Stimulated activated CD4-positive, alpha-beta T cell treated with anti-CD3 and anti-CD28 coated beads, TNF-alpha, amount 100 ng/mL, for 48 hours (primary cell): ENCODE data around the gene FAF2.
A peak's percentile ranks its signal among the peaks of the same experiment; 100 is the strongest.
"Not testable (repeated sequence)": the region's sequence is repeated elsewhere in the genome, so short reads cannot be mapped to it uniquely, and the experiment has no call there.

ENCODE experiments used
- DNase-seq, 3 donors: peaks; one replicate each; pipeline ENCODE4 v3.0.0-alpha.2; 2020; ENCODE audit warnings: low read depth in 3 of 3

FAF2 gene, protein sequence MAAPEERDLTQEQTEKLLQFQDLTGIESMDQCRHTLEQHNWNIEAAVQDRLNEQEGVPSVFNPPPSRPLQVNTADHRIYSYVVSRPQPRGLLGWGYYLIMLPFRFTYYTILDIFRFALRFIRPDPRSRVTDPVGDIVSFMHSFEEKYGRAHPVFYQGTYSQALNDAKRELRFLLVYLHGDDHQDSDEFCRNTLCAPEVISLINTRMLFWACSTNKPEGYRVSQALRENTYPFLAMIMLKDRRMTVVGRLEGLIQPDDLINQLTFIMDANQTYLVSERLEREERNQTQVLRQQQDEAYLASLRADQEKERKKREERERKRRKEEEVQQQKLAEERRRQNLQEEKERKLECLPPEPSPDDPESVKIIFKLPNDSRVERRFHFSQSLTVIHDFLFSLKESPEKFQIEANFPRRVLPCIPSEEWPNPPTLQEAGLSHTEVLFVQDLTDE

DNA sequence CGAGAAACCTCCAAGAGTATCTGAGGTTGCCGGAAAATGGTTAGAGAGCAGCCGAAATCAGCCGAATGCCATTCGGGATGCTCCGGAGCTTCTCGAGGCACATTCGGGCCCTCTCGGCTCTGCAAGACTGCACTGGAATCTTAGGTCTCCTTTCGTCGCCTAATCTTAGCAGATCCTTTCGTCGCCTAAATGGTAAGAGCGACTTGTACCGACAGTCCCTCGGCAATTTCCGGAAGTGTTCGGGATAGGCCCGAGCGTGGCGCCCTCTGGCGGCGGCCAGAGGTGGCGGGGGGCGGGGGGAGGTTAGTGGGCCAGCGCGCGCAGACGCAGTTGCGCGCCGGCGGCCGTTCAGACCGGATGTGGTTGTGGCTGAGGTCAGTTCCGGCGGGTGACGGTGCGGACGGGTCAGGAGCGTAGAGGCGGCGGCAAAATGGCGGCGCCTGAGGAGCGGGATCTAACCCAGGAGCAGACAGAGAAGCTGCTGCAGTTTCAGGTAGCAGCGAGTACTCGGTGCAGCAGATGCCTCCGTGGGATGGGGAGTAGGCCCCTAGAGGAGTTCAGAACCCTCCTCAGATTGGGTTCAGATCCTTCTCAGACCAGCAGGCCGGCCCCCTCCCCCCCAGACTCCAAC lies at the start of gene FAF2:
FAF2 (plus strand) TSS at position 408 of the 631 bp plus-strand sequence; CDS start at position 431, 23 bp downstream.
- DNase-seq = peak; percentile 94 to 98 (median 96)

DNA sequence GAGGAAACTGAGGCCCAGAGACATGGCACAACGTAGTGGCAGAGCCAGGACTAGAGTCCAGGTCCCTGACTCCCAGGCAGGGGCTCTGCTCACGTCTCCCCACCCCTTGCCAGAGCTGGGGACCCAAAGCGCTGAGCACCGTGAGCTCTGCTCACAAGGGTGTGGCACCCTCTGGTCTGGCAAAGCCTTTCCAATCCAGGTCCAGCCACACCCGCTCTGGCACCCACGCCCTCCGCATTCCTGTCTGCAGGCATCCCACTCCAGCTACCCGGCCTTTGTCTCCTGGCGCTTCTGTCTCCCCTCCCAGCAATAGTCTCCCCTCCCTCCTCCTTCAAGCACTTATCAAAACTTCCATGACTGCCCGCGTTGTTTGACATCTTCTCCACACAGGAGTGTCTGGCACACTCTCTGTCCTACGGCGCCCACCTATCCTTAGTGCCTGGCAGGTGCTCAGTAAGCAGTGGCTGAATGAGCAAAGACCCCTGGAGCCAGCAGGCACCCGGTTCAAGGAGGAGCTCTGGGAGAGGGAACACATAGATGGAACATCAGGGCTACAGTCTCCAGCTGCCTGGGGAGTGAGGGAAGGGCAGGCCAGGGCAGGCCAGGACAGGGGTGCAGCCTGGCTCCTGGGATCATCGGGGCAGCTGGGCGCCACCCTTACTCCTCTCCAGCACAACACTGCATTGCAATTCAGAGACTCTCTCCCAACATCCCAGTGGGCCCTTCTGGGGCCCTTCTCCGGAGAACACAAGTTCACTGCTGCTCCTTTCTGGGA lies 47.6 kb upstream of the FAF2 start:
- no peak for DNase-seq

DNA sequence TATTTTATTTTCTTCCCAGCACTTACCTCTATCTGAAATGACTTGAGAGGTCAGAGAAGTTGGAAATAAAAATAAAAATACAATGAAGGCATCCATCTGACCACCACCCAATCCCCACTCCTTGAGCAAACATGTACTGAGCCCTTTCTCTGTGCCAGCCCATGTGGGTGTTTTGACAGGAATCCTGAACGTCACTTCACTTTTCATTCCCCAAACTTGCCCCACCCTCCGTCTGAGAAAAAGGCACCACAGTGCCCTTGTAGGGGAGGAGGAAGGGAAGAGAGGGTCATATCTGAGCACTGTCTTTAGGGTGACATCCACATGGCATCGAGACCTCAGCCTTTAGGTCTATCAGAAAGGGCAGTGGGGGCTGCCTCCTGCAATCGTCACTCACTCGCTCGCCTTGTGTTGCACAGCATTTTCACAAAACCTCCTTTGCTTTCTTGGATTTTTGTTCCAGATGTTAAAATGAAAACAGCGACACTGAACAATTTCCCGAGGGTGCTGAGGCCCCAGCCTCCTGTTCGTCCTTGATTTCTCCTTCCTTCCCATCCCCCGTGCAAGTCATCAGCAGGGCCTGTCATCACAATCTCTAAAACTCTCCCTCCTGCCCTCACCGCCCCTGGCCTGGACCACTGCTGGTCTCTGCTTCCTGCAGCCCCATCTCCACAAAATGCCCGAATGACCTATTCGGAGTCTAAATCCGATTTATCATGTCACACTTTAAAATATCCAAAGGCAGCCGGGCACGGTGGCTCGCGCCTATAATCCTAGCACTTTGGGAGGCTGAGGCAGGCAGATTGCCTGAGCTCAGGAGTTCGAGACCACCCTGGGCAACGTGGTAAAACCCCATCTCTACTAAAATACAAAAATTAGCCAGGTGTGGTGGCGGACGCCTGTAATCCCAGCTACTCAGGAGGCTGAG lies 46.6 kb upstream of the FAF2 start:
- no peak for DNase-seq

DNA sequence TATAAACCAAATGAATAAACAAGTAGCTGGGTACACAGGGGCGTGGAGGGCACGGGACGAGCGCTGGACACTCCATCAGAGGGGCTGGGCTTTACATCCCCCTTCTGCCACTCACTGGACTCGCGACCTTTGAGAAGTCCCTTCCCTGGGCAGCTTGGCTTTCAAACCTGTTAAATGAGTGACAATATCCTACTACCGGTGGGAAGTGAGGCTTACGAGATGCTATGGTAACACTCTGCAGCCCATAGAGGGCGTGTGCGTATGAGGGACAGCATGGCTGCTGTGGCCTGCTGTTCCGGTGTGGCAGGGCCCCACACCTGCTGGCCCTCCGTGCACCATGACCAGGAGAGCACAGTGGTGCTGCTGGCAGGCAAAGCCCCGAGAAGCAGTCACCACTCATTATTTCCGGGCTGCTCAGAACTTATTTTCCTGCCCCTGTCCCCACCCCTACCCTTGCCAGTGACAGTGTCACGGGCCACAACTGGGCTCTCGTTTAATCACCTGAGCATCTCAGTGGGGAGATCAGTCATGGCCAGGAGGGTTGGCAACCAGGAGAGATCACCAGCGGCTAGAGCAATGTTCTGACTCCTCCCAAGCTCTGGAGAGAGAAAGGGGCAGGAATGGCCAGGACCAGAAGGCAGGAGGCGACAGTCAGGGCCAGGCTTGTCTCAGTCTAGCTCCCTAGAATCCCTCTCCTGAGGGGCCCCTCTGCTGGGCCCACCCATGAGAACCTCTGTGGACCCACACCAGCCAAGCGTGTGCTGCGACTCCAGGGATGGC lies 42.3 kb upstream of the FAF2 start:
- no peak for DNase-seq

DNA sequence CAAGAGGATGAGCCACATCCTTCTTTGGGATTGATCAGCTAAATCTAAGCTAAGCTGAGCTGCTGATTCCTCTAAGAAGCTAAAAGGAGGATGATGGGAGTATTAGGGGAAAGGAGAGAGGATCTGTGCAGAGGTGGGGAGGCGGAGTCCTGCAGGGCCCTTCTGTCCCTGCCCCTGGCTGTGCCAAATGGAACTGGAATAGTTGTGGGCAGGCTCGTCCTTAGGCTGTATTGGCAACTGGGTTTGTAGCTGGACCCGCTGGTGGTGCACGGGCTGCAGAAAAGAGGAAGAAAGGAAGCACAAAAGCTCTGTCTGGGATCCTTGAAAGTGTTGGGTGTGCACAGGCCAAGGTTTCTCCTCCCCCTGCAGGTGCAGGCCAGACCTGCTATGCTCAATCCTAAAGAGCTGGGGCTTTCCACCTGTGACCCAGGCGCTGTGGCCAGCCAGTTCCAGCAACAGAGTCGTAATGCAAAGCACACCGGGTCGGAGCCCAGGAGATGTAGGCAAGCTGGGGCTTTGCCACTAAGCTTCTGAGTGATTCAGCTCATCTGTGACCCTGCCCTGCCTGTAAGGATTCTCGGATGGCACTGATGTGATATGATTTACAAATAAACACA lies 41.6 kb upstream of the FAF2 start:
- DNase-seq = no peak

DNA sequence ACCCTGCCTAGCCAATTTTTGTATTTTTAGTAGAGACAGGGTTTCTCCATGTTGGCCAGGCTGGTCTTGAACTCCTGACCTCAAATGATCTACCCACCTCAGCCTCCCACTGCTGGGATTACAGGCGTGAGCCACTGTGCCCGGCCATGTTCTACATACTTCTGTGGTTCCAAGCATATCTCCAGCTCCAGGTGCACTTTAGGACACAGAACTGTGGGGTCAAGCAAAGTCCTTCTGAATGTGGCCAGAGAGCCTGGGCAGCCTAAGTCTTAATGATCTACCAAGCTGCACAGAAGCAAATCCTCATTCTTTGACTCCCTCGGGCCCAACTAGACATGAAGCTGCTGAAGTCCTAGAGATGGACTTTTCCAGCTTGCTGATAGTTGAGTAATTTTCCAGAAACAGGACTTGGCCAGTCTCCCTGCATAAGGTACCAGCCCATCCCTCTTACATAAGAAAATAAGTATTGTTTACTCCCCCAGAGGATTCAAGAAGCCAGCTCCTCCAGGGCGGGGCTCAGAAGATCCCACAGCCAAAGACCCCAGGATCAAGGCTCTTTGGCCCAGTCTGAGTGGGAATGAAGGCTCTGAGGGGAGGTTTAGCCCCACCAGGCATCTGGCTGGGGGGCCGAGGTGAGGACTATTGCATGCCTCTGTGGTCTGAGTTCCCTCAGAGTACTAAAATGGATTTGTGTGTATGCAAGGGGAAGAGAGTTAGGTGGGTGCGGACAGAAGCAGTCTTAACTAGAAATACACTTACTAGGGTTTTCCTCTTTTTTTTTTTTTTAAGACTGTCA lies 40.5 kb upstream of the FAF2 start:
- no peak for DNase-seq

DNA sequence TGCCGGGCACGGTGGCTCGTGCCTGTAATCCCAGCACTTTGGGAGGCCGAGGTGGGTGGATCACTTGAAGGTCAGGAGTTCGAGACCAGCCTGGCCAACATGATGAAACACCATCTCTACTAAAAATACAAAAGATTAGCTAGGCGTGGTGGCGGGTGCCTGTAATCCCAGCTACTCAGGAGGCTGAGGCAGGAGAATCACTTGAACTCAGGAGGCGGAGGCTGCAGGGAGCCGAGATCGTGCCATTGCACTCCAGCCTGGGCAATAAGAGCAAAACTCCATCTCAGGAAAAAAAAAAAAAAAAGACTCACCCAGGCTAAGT lies 40.0 kb upstream of the FAF2 start:
- DNase-seq = not testable (repeated sequence)

DNA sequence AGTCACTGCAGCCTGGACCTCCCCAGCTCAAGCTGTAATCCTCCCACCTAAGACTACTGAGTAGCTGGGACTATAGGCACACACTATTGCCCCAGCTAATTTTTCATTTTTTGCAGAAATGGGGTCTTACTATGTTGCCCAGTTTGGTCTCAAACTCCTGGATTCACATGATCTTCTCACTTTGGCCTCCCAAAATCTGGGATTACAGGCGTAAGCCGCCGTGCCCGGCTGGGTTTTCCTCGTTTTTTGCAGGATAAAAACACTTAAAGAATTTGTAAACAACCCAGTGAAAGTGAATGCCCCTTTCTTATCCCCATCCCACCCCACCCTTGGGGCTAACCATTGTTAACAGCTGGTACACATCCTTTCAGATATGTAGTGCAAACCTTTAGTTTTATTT lies 39.6 kb upstream of the FAF2 start:
- DNase-seq = no peak

DNA sequence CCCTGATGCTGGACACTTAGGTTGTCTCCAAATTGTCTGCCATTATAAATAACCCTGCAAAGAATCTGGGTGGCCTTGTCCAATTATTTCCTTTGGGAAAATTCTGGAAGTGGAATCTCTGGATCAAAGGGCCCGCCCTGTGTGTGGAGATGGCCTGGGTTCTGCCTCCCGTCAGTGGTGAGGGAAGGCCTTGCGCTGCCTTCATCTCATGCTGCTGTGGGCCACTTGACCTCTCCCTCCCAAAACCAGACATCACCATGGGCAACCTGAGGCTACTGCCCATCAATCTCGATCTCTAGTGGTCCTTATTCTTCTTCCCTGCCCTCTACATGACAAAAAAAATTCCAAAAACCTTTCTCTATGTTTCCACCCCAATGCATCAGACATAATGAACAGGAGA lies 38.4 kb upstream of the FAF2 start:
- DNase-seq = no peak

DNA sequence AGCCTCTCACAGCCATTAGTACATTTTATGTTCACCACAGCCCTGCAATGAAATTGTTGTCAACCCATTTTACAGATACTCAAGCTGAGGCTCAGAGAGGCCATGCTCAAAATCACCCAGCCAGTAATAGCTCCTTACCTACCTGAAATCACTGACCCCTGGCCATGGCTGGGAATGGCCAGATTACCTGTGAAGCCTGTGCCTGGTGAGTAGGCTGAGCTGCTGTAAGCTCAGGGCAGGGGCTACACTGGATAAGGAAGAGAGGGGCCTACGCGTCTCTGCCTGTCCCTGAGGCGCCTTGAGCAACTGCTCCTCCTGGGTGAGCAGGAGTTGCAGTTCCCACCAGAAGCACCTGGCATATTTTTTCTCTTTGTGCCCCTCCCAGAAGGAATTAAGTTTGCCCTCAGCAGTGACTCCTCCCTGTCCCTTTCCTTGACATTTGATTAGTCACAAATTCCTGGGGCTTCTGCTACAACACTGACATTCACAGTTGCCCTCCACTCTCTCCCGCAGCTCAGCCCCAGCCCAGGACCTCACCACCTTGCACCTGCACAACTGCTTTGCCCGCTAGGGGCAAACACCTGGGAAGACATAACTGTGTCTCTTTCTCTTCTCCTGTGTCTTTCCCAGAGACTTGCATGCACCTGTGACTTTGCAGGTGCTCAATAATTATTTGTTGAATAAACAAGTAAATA lies 37.6 kb upstream of the FAF2 start:
- DNase-seq = no peak

DNA sequence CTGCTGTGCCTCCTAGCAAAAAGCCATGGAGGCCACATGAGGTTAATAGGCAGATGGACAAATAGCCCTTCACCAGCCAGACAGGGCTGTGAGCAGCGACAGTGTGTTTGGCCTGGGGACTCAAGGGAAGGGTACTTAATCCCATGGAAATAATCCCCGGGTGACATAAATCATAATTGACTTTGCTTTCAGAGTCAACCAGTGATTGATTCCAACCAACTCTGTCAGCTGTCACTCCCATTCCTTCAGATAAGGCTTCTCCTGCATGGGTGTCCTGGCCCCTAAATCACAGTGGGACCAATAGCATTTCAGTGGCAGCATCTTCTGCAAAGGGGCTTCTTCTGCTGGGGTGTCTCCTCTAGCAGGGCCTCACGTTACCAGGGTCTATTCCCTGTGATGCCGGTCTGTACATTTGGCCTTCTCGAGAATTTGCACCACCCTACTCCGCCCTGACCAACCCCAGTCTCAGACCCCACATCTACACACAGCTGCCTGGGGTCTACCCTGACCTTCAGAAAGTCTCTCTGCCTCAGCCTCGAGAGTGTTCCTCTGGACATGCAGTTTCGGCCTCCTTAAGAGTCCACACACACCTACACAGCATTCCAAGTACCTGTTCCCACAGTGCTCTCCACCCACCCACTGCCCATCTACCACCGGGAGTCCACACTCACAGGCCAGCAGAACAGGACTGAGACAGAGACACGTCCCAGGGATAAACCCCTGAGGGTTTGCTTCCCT lies 35.5 kb upstream of the FAF2 start:
- no peak for DNase-seq

DNA sequence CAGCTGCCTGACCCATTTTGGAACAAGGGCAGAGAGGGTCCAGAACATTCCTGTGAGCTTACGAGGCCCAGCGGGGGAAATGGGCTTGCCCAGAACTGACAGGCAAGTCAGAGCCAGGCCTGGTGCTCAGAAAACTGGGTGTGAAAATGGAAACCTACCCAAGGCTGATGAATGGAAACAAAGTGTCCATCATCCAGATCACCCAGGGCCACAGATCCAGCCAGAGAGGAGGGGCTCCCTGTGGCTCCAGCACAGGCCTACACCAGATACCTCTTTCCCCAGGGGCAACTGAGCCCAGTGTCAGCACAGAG lies 35.0 kb upstream of the FAF2 start:
- no peak for DNase-seq

DNA sequence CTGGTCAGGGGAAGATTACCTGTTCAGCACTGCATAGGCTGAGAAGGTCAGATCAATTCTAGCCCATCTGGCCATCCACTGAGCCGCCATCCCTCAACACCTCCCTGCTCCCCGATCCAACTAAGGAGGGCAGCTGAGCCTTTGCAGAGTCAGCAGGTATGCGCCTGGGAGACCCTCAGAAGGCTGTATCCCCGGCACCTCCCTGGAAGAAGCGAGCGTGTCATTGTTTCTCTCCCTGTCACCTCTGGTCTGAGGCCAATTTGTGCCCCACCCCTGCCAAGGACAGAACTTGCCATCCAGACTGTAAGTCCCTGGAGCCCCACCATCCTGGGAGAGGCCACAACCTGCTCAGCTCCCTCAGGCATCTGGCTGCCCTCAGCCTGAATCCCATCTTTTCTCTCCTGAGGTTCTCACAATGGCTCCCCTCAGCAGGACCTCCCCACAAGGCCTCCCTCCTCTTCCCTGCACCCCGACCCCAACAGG lies 34.4 kb upstream of the FAF2 start:
- no peak for DNase-seq

DNA sequence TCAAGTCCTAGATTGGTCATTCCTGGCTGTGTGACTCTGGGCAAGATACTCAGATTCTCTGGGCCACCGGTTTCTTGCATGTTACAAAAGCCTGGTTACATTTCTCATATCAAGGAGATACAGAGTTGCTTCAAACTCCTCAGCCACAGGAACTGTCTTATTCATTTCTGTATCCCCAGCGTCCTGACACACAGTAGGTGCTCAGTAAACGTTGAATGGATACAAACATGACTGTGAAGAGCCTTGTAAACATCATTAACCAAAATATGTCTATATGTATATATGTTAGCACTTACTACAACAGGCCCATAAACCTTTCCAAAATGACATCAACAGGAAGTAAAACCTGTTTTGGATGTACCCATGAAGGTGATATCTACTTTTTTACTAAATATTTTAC lies 33.5 kb upstream of the FAF2 start:
- DNase-seq = no peak

DNA sequence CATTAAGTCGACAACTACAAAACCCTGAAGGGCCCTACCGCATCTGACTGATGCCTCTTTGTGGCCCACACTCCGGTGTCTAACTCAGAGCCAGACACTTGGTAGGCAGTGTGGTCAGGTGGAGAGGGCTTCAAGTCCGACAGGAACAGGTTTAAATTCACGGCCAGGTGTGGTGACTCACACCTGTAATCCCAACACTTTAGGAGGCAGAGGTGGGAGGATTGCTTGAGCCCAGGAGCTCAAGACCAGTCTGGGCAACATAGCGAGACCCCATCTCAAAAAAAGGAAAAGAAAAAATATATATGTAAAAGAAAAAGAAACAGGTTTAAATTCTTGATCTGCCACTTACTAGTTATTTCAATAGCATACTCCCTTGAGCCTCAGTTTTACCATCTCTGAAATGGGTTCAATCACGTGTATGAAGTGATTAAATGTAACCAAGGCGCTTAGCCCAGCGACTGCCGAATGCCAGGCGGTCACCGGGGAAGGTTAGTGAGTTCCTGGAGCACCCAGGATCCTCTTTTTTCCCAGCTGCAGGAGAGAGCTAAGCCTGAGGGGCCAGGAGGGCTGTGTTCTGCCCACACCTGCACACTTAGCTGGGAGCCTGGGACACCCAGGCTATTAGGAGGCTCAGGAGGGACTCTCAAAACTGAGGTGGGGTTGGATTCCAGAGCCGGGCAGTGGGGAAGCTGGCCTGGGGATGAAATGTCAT lies 32.8 kb upstream of the FAF2 start:
- DNase-seq = no peak

DNA sequence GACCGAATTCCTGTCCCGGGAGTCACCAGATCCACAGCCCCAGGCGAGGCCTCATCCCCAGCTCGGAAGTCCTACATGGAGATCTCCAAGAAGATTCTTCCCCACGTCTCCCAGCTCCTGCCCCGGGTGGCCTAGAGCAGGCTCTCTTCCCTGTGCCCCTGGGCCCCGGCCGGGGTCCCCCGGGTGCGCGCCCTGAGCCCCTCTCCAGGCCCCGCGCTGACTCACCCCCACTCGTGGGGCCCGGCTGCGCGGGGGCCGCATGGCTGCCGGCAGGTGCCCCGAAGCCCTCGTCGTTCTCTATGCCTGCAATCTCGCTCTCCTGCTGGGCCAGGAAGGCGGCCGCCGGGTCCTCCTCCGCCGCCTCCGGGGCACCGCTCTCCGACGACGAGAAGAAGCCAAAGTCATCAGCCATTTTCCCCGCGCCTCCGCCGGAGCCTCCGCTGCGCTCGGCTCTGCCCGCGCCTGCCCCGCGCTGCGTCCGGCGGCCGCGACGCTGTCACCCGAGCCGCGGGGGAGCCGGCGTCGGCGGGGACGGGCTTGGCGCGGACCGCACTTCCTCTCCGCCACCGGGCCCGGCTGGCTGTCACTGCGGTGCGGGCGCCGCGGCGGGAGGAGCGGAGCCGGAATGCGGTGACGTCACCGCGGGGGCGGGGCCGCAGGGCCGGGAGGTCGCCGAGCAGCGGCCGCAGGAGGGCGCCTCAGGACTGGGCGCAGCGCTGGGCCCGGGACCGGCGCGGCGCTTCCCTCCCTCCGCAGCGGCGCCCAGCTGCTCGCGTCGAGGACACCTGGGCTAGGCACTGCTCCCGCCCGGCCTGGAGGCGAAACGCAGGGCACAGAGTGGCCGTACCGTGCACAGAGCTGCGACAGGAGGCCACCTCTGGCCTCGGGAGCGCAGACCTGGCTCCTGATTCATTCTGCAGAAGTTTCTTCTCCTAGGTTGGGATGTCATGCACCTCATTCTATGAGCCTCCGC lies 31.9 kb upstream of the FAF2 start, which contains the start of gene CLTB:
CLTB (minus strand) TSS at position 588 of the 973 bp plus-strand sequence; CDS start at position 412, 176 bp downstream.
- DNase-seq = peak; percentile 78 to 92 (median 83)
